ENCODE measurements around the gene DCXR. TPM values are rescaled to one million over a fixed set of nuclear protein-coding genes. Genes with fewer than 3 reads are reported as not detected.

Gene DCXR
- total and polyA plus RNA-seq, 2 of the 13 experiments (the other 11 are each of a cell fraction or from before 2014, with no cell fraction given), result 287 to 311 TPM

DNA sequence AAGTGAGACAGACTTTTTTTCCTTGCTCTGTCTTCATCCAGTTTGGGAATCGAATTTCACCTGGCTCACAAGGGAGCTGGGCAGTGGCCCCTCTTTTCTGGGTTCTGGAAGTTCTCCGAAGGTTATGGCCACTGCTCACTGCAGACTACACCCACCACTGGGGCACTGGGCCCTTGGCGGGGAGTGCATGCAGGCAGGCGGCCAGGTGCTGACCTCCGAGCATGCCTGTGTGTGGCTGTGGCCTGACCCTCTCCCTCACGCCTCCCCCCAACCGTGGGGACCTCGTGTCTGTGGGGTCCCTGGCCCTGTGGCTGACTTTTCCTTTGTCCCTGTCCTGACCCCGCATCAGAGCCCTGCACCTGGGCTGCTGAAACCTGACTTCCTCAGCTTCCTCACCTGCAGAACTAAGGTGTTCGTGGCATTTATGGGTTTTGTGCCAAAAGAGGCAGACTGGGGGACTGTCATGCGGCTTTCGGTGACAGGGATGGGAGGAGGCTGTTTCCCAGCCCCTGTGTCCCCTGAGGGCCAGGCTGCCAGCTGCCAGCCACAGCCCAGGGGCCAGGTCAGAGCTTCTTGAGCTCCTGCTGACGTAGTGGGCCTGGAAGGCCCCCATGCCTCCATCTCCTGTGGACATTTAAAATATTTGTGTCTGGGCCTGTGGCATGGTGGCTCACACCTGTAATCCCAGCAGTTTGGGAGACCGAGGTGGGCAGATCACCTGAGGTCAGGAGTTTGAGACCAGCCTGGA, 38.6 kb downstream of the DCXR start (continued):
- no peak for TF ChIP-seq REXO4 (CRISPR knock-in tag; IDR thresholded peaks at IDR 0.05; ENCODE audit: borderline replicate concordance)
- TF ChIP-seq ZNF264 (CRISPR knock-in tag; IDR thresholded peaks at IDR 0.05), result no peak
- TF ChIP-seq, protein P1, sequence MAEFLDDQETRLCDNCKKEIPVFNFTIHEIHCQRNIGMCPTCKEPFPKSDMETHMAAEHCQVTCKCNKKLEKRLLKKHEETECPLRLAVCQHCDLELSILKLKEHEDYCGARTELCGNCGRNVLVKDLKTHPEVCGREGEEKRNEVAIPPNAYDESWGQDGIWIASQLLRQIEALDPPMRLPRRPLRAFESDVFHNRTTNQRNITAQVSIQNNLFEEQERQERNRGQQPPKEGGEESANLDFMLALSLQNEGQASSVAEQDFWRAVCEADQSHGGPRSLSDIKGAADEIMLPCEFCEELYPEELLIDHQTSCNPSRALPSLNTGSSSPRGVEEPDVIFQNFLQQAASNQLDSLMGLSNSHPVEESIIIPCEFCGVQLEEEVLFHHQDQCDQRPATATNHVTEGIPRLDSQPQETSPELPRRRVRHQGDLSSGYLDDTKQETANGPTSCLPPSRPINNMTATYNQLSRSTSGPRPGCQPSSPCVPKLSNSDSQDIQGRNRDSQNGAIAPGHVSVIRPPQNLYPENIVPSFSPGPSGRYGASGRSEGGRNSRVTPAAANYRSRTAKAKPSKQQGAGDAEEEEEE (CRISPR knock-in tag; IDR thresholded peaks at IDR 0.05; ENCODE audit: borderline replicate concordance), result no peak
- TF ChIP-seq ZIK1 (CRISPR knock-in tag; IDR thresholded peaks at IDR 0.05; ENCODE audit: borderline replicate concordance, low read depth), result no peak
- TF ChIP-seq ZNF678 (CRISPR knock-in tag; IDR thresholded peaks at IDR 0.05), result no peak
- no peak for TF ChIP-seq ATAD3A (CRISPR knock-in tag; IDR thresholded peaks at IDR 0.05)
- TF ChIP-seq MATR3 (CRISPR knock-in tag; IDR thresholded peaks at IDR 0.05), result no peak
- TF ChIP-seq HNRNPLL (IDR thresholded peaks at IDR 0.05; ENCODE audit: low read depth, low read length, poor library complexity, severe bottlenecking), result peak; percentile 39
- no peak for TF ChIP-seq DNMT1 (CRISPR knock-in tag; IDR thresholded peaks at IDR 0.05)
- no peak for TF ChIP-seq MLLT10 (CRISPR knock-in tag; IDR thresholded peaks at IDR 0.05)
- no peak for TF ChIP-seq ZZZ3 (CRISPR knock-in tag; IDR thresholded peaks at IDR 0.05; ENCODE audit: borderline replicate concordance)
- 0 out of 2 replicates have a peak, but pooled peaks have one; percentile 14 for TF ChIP-seq PHF8 (CRISPR knock-in tag; IDR thresholded peaks at IDR 0.05)
- no peak for TF ChIP-seq KDM2A (CRISPR knock-in tag; IDR thresholded peaks at IDR 0.05; ENCODE audit: borderline replicate concordance, low read depth)
- TF ChIP-seq NFIC (IDR thresholded peaks at IDR 0.05; ENCODE audit: low read length), result no peak
- TF ChIP-seq CREB3 (CRISPR knock-in tag; IDR thresholded peaks at IDR 0.05), result no peak
- no peak for TF ChIP-seq PHF20 (CRISPR knock-in tag; IDR thresholded peaks at IDR 0.05)
- TF ChIP-seq NCOA1 (CRISPR knock-in tag; IDR thresholded peaks at IDR 0.05), result no peak
- TF ChIP-seq RBM22 (optimal IDR thresholded peaks at IDR 0.05; ENCODE audit: low read length), result peak; percentile 87
- no peak for TF ChIP-seq ZNF343 (CRISPR knock-in tag; IDR thresholded peaks at IDR 0.05)
- no peak for TF ChIP-seq ZNF460 (CRISPR knock-in tag; IDR thresholded peaks at IDR 0.05; ENCODE audit: borderline replicate concordance)
- no peak for TF ChIP-seq NONO (IDR thresholded peaks at IDR 0.05)
- TF ChIP-seq NONO (CRISPR knock-in tag; conservative IDR thresholded peaks at IDR 0.05), result no peak
- TF ChIP-seq HBP1 (CRISPR knock-in tag; IDR thresholded peaks at IDR 0.05; ENCODE audit: low read depth), result peak; percentile 16; the same call in 1 of the 2 replicates
- peak; percentile 36; the same call in 1 of the 2 replicates for TF ChIP-seq HOXA3 (CRISPR knock-in tag; IDR thresholded peaks at IDR 0.05)
- TF ChIP-seq TOPORS (CRISPR knock-in tag; IDR thresholded peaks at IDR 0.05), result no peak
- no peak for TF ChIP-seq ZNF20 (CRISPR knock-in tag; IDR thresholded peaks at IDR 0.05)
- no peak for TF ChIP-seq ZNF547 (CRISPR knock-in tag; IDR thresholded peaks at IDR 0.05)
- TF ChIP-seq ATF4 (CRISPR knock-in tag; IDR thresholded peaks at IDR 0.05), result no peak
